NB4 (cell line): ENCODE measurements around the gene LYST.
"Not testable (repeated sequence)": the region's sequence is repeated elsewhere in the genome, so short reads cannot be mapped to it uniquely, and the experiment has no call there.

Experiments
- DNase-seq: peaks from one replicate; pipeline ENCODE4 v3.0.0; 2010; ENCODE audit warnings: low read depth
- H3K4me3 ChIP-seq: one replicate; pipeline ENCODE4 v1.5.1; 2011; ENCODE audit warnings: mild to moderate bottlenecking, low read depth, low read length, moderate library complexity
- CTCF ChIP-seq: IDR thresholded peaks from one replicate; pipeline ENCODE4 v1.5.1; 2012; ENCODE audit warnings: low read depth, low read length
- MAX ChIP-seq: IDR thresholded peaks from 2 replicates; pipeline ENCODE4 v1.6.1; 2011; ENCODE audit warnings: low read depth, low read length
- MYC ChIP-seq: IDR thresholded peaks from 2 replicates; pipeline ENCODE4 v1.6.1; 2011; ENCODE audit warnings: low read depth, low read length
- POLR2A ChIP-seq: IDR thresholded peaks from 2 replicates; pipeline ENCODE4 v1.6.1; 2011; ENCODE audit warnings: mild to moderate bottlenecking; ENCODE audit not compliant: insufficient read length; ENCODE audit errors: extremely low read depth

Gene LYST

GRCh38 chr1:235791532-235792060 is 75.1 kb downstream of the LYST start:
- no peak overlapping the region for H3K4me3 ChIP-seq
- TF ChIP-seq CTCF (no peak), MYC (no peak), MAX (no peak), POLR2A (no peak)

GRCh38 chr1:235790123-235790522 is 76.6 kb downstream of the LYST start:
- DNase-seq: no peak
- no peak overlapping the region for H3K4me3 ChIP-seq
- no peak for TF ChIP-seq MAX
- no peak for TF ChIP-seq MYC
- TF ChIP-seq POLR2A: no peak
- no peak for TF ChIP-seq CTCF

More at GRCh38 chr1:235791532-235792060, 75.1 kb downstream of the LYST start:
- no peak for DNase-seq

GRCh38 chr1:235786227-235786898 is 80.3 kb downstream of the LYST start:
- DNase-seq, H3K4me3 ChIP-seq: not testable (repeated sequence)

- no peak for DNase-seq
- TF ChIP-seq MYC (no peak), CTCF (no peak), POLR2A (no peak), MAX (no peak)
- no peak overlapping the region for H3K4me3 ChIP-seq
Measured at GRCh38 chr1:235784950-235785349, 81.8 kb downstream of the LYST start.

- H3K4me3 ChIP-seq: no peak overlapping the region
- peak; percentile 41 for DNase-seq
- TF ChIP-seq CTCF: no peak
- TF ChIP-seq MAX: no peak
- TF ChIP-seq POLR2A: no peak
- TF ChIP-seq MYC: no peak
Measured at GRCh38 chr1:235783148-235783776, 83.4 kb downstream of the LYST start.

- H3K4me3 ChIP-seq: no peak overlapping the region
- DNase-seq: no peak
- TF ChIP-seq MYC (no peak), POLR2A (no peak), CTCF (no peak), MAX (no peak)
Measured at GRCh38 chr1:235782601-235783000, 84.1 kb downstream of the LYST start.
